ENCODE results near the gene ISYNA1. TPM values are rescaled to one million over a fixed set of nuclear protein-coding genes. Genes with fewer than 3 reads are reported as not detected.

The ISYNA1 gene
- total RNA-seq, 4 donors from 2014 or later = 15.8 to 38.9 (median 26.2) TPM

DNA sequence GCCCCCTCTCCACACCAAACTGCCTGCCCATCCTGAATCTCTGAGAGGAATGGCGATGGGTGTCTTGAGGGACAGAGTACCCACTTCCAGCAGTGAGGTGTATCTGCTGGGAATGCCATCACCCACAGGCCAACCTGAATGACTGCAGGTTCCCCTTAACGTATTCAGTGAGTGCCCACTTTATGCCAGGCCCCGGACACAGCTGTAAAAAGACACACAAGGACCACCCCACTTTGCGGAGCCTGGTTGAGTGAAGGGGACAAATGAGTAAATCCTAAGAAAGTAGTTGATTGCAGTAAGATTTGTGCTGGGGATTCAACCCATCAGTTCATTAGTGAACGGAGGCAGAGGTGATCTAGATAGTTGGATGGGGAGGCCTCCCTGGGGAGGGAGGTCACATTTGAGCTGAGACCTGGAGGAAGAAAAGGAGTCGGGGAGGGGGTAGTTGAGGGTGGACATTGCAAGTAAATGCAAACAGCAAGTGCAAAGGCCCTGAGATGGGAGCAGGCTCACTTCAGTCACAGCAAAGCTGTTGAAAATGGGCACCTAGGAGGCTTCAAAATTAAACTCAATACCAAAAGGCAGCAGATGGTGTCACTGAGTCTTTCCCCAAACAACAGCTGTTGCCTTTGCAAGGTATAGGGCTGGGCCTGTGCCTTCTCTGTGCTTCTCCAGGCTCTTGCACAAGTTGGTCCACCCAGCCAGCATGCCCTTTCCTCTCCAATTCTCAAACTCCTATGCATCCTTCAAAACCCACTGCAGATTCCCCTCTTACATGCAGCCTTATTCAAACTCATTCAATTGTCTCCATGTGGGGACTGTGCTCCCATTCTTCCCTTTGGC, 47.6 kb downstream of the ISYNA1 start:
- intact Hi-C loops (cut with DNase I) = no loop called here
- 82% methylated on average over 6 of the region's 6 CpGs for WGBS

DNA sequence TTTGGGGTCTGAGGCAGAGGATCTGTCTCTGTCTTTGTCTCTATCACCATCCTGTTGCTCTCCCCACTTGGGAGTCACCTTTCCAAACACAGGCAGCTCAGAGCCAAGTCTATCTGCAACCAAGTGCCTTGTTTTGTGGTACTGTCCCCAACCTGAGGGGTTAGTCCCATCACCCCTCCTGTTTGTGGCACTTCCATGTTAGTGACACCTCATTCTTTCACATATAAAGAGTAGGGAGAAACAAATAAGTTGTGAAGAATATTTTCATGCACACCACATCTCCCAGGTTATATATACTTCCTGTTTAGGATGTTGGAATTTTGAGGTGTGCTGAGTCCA, 48.2 kb downstream of the ISYNA1 start:
- intact Hi-C loops (cut with DNase I) = loop anchor here (2.0 kb wide), 1 partner anchor 21 kb away; no protein-coding TSS in a partner anchor
- peaks cover 0 to 17% (median 0%) of the 10 kb centered on the region in 4 donors for H3K27me3 ChIP-seq
- no peak overlapping the region for H3K27ac ChIP-seq (replicated peaks in 1 of 4)
- TF ChIP-seq, protein P1, sequence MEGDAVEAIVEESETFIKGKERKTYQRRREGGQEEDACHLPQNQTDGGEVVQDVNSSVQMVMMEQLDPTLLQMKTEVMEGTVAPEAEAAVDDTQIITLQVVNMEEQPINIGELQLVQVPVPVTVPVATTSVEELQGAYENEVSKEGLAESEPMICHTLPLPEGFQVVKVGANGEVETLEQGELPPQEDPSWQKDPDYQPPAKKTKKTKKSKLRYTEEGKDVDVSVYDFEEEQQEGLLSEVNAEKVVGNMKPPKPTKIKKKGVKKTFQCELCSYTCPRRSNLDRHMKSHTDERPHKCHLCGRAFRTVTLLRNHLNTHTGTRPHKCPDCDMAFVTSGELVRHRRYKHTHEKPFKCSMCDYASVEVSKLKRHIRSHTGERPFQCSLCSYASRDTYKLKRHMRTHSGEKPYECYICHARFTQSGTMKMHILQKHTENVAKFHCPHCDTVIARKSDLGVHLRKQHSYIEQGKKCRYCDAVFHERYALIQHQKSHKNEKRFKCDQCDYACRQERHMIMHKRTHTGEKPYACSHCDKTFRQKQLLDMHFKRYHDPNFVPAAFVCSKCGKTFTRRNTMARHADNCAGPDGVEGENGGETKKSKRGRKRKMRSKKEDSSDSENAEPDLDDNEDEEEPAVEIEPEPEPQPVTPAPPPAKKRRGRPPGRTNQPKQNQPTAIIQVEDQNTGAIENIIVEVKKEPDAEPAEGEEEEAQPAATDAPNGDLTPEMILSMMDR (IDR thresholded peaks at IDR 0.05) = no peak
- TF ChIP-seq POLR2A (IDR thresholded peaks at IDR 0.05; ENCODE audit: low read depth) = no peak
- TF ChIP-seq POLR2AphosphoS5 (IDR thresholded peaks at IDR 0.05) = no peak
- no peak for TF ChIP-seq EP300 (IDR thresholded peaks at IDR 0.05)
- no peak for DNase-seq (ENCODE audit: extremely low spot score)
- H3K36me3 ChIP-seq = no peaks in the 10 kb centered on the region
- H3K4me1 ChIP-seq = peaks cover 12 to 33% (median 29%) of the 10 kb centered on the region in 4 donors
- no peak overlapping the region for H3K4me3 ChIP-seq
- H3K9me3 ChIP-seq = no peaks in the 10 kb centered on the region

More for the DNA sequence above, 47.6 kb downstream of the ISYNA1 start:
- DNase-seq (ENCODE audit: extremely low spot score) = no peak
- Histone ChIP-seq H3K9me3 (no peaks in the 10 kb centered on the region), H3K27ac (replicated peaks in 1 of 4) (no peak overlapping the region), H3K27me3 (peaks cover 0 to 13% (median 0%) of the 10 kb centered on the region in 4 donors), H3K4me3 (no peak overlapping the region), H3K36me3 (no peaks in the 10 kb centered on the region), H3K4me1 (peaks cover 12 to 33% (median 29%) of the 10 kb centered on the region in 4 donors)
- no peak for TF ChIP-seq POLR2A (IDR thresholded peaks at IDR 0.05; ENCODE audit: low read depth)

DNA sequence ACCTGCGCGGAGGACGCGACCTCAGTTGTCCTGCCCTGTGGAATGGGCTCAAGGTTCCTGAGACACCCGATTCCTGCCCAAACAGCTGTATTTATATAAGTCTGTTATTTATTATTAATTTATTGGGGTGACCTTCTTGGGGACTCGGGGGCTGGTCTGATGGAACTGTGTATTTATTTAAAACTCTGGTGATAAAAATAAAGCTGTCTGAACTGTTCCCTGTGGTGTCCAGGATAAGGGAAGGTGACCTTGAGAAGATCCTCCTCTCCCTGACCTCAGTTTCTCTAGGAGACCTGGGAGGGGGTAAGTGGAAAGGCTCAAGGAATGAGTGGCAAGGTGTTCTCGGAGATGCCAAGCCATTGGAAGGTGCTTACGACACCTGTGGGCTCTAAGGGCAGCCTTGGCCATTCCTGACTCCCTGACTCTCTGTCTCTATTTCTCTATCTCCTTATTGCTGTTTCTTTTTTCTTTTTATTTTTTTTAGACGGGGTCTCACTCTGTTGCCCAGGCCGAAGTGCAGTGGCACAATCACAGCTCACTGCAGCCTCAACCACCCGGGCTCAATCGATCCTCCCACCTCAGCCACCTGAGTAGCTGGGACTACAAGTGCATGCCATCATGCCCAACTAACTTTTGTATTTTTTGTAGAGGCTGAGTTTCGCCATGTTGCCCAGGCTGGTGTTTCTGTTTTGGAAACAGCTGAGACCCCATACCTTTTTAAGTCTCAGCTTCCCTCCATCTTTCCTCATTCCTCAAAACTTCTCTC, 48.8 kb downstream of the ISYNA1 start:
- DNase-seq (ENCODE audit: extremely low spot score) = no peak
- Histone ChIP-seq H3K4me1 (peaks cover 12 to 33% (median 29%) of the 10 kb centered on the region in 4 donors), H3K27me3 (peaks cover 0 to 19% (median 0%) of the 10 kb centered on the region in 4 donors), H3K4me3 (peak overlapping the region; percentile 36 to 55 (median 42)), H3K27ac (replicated peaks in 1 of 4) (no peak overlapping the region), H3K36me3 (no peaks in the 10 kb centered on the region), H3K9me3 (no peaks in the 10 kb centered on the region)
- TF ChIP-seq POLR2AphosphoS5 (IDR thresholded peaks at IDR 0.05) (no peak), POLR2A (IDR thresholded peaks at IDR 0.05; ENCODE audit: low read depth) (no peak), EP300 (IDR thresholded peaks at IDR 0.05) (no peak)
- TF ChIP-seq, protein P1 (IDR thresholded peaks at IDR 0.05) = no peak
- WGBS = 85% methylated on average over 12 of the region's 13 CpGs
- intact Hi-C loops (cut with DNase I) = loop anchor here (2.0 kb wide), 1 partner anchor 22 kb away; no protein-coding TSS in a partner anchor

DNA sequence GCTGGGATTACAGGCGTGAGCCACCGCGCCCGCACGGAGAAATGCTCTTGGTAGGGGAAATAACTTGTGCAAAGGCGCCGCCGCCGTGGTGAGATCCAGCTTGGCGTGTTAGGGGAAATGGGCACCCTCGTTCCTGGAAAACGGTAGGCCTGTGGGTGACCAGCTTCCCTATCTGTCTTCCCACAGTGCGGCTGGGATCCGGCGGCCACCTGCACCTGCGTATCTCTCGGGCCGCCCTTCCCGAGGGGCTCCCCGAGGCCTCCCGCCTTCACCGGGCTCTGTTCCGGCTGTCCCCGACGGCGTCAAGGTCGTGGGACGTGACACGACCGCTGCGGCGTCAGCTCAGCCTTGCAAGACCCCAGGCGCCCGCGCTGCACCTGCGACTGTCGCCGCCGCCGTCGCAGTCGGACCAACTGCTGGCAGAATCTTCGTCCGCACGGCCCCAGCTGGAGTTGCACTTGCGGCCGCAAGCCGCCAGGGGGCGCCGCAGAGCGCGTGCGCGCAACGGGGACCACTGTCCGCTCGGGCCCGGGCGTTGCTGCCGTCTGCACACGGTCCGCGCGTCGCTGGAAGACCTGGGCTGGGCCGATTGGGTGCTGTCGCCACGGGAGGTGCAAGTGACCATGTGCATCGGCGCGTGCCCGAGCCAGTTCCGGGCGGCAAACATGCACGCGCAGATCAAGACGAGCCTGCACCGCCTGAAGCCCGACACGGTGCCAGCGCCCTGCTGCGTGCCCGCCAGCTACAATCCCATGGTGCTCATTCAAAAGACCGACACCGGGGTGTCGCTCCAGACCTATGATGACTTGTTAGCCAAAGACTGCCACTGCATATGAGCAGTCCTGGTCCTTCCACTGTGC, 49.6 kb downstream of the ISYNA1 start:
- peaks cover 0 to 24% (median 0%) of the 10 kb centered on the region in 4 donors for H3K27me3 ChIP-seq
- H3K4me1 ChIP-seq = peaks cover 12 to 33% (median 29%) of the 10 kb centered on the region in 4 donors
- peak overlapping the region; percentile 21 to 58 (median 50) for H3K27ac ChIP-seq (replicated peaks in 1 of 4)
- no peak for DNase-seq (ENCODE audit: extremely low spot score)
- H3K4me3 ChIP-seq = peak overlapping the region; percentile 36 to 55 (median 42)
- H3K9me3 ChIP-seq = no peaks in the 10 kb centered on the region
- TF ChIP-seq, protein P1 (IDR thresholded peaks at IDR 0.05) = peak in 2 of 3 experiments; percentile 96 to 99
- TF ChIP-seq EP300 (IDR thresholded peaks at IDR 0.05) = no peak
- peak in 1 of 2 donors; percentile 80 for TF ChIP-seq POLR2AphosphoS5 (IDR thresholded peaks at IDR 0.05)
- no peak for TF ChIP-seq POLR2A (IDR thresholded peaks at IDR 0.05; ENCODE audit: low read depth)
- H3K36me3 ChIP-seq = no peaks in the 10 kb centered on the region
- 25% methylated on average over 9 of the region's 86 CpGs for WGBS
- intact Hi-C loops (cut with DNase I) = loop anchor here (2.0 kb wide), 1 partner anchor 22 kb away; no protein-coding TSS in a partner anchor

Data from esophagus muscularis mucosa (tissue), 4 donors.